BE2C (cell line): ENCODE measurements around the gene TBC1D22A.

Source experiments
- DNase-seq: peaks from one replicate; pipeline ENCODE4 v3.0.0-alpha.2; 2020
- H3K27me3 ChIP-seq: fragments of 250-450 bp; sonication (Bioruptor Pico); 2 replicates; pipeline ENCODE4 v1.5.1; 2020; ENCODE audit warnings: mild to moderate bottlenecking
- H3K36me3 ChIP-seq: fragments of 250-450 bp; sonication (Bioruptor Pico); 2 replicates; pipeline ENCODE4 v1.5.1; 2020; ENCODE audit warnings: mild to moderate bottlenecking
- H3K4me1 ChIP-seq: fragments of 250-450 bp; sonication (Bioruptor Pico); 2 replicates; pipeline ENCODE4 v1.5.1; 2020
- H3K4me3 ChIP-seq: 2 replicates; pipeline ENCODE4 v1.5.1; 2011; ENCODE audit warnings: low read depth, low read length
- H3K9me3 ChIP-seq: fragments of 250-450 bp; sonication (Bioruptor Pico); 2 replicates; pipeline ENCODE4 v1.5.1; 2020
- CTCF ChIP-seq: IDR thresholded peaks from 2 replicates; pipeline ENCODE4 v1.5.1; 2012; ENCODE audit warnings: mild to moderate bottlenecking, low read depth, low read length

TBC1D22A gene

DNA sequence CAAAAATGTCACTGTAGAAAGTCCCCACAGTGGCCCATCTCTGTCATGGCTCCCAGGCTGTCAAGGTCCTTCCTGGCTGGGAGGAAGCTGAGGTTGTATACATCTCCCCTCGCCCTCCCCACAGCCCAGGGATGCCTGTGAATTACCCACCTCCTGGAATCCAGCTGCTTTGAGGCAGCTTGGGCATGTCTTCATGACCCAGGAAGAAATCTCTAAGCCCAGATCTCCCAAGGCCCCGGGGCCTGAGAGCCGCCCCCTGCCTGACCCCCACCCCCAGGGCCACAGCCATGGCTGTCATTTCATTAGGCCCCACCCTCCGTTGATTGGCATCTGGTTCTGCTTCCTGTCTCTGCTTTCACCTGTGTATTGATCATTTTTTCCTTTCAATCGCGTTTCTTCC is 207.5 kb downstream of the TBC1D22A start:
- no peak overlapping the region for H3K4me3 ChIP-seq
- DNase-seq: no peak
- no peaks in the 10 kb centered on the region for H3K27me3 ChIP-seq
- H3K36me3 ChIP-seq: no peaks in the 10 kb centered on the region
- no peaks in the 10 kb centered on the region for H3K9me3 ChIP-seq
- peaks cover 9% of the 10 kb centered on the region; the same call in 1 of the 2 replicates for H3K4me1 ChIP-seq
- no peak for TF ChIP-seq CTCF

GRCh38 chr22:46970411-46971098 is 208.1 kb downstream of the TBC1D22A start:
- H3K4me3 ChIP-seq: no peak overlapping the region
- peaks cover 9% of the 10 kb centered on the region; the same call in 1 of the 2 replicates for H3K4me1 ChIP-seq
- no peak for TF ChIP-seq CTCF
- no peaks in the 10 kb centered on the region for H3K9me3 ChIP-seq
- no peak for DNase-seq
- no peaks in the 10 kb centered on the region for H3K27me3 ChIP-seq
- no peaks in the 10 kb centered on the region for H3K36me3 ChIP-seq

DNA sequence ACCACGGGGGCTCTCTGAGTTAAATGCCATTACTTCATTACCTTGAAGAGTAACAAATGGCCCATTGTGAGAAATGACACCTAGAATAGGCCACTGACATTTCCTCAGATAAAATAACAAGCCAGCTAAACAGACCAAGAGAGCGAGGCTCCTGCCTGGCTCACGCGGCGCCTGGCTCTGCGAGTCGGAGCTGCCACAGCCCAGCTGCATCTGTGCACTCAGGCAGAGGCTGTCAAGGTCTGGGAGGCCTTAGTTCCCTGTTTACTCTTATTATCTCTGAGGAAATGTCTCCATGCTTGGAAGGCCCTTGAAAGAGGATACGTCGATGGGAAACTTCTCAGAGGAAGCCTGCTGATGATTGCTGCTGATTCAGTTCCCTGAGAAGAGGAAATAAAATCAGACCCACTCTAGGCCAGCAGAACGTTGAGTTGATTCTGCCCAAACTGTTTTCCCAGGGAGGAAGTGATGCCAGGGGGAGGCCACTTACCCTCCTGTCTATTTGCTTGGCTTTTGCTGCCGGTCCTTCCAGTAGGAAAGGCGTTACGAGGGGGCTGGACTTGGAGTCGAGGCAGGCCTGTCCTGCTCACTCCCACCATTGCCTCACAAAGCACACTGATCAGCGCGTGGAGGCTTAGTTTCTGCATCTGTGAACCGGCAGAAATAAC is 208.8 kb downstream of the TBC1D22A start:
- Histone ChIP-seq H3K4me1 (peaks cover 9% of the 10 kb centered on the region; the same call in 1 of the 2 replicates), H3K4me3 (no peak overlapping the region), H3K36me3 (no peaks in the 10 kb centered on the region), H3K9me3 (no peaks in the 10 kb centered on the region), H3K27me3 (no peaks in the 10 kb centered on the region)
- DNase-seq: peak; percentile 43
- TF ChIP-seq CTCF: no peak

DNA sequence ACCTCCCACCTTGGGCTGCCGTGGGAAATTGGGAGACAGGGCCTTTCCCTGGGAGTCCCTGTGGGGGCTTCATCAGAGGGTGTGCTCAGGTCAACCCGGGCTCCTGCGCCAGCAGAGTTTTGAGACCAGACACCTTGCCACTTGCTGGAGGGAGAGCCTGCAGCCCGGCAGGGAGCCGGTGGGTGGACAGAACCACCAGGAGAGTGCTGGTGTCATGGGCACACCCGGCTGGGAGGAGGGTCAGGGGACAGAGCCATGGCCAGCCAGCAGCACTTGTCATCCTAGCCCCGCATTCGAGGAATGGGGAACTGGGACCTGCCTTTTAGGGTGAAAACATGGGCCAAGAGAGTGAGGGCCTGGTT is 209.3 kb downstream of the TBC1D22A start:
- no peak for DNase-seq
- Histone ChIP-seq H3K27me3 (no peaks in the 10 kb centered on the region), H3K36me3 (no peaks in the 10 kb centered on the region), H3K4me3 (no peak overlapping the region), H3K4me1 (peaks cover 9% of the 10 kb centered on the region; the same call in 1 of the 2 replicates), H3K9me3 (no peaks in the 10 kb centered on the region)
- no peak for TF ChIP-seq CTCF

DNA sequence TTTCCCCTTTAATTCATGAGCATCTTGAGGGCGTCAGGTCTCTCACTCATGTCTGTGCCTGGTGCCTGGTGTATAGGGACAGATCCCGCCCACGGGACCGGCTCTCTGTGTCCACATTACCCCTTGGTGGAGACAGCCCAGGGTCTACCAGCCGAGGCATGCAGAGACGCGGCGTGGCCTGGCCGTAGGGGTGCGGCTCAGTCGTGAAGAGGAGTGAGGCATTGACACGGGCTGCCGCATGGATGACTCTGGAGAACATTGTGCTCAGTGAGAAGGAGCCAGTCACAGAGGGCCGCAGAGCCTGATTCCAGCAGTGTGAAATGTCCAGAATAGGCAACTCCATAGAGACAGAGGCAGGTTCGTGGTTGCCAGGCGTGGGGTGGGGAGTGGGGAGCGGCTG is 209.8 kb downstream of the TBC1D22A start:
- no peaks in the 10 kb centered on the region for H3K9me3 ChIP-seq
- no peaks in the 10 kb centered on the region for H3K36me3 ChIP-seq
- H3K27me3 ChIP-seq: no peaks in the 10 kb centered on the region
- TF ChIP-seq CTCF: no peak
- no peak for DNase-seq
- peaks cover 9% of the 10 kb centered on the region; the same call in 1 of the 2 replicates for H3K4me1 ChIP-seq
- H3K4me3 ChIP-seq: no peak overlapping the region
